ENCODE measurements around the gene BBLN. TPM values are rescaled to one million over a fixed set of nuclear protein-coding genes. Genes with fewer than 3 reads are reported as not detected.

BBLN gene
- total and polyA plus RNA-seq, 11 donors: 29.9 to 280 (median 47.3) TPM

Other genes with a start within 250 kb of the BBLN start
- gene ST6GALNAC4, start 243.2 kb upstream of the BBLN start, total RNA-seq: 10 to 100 TPM; 28.3 to 66.1 (median 42.6) TPM
- 10 to 100 TPM; 17.0 to 72.0 TPM for gene ST6GALNAC4, start 243.2 kb upstream of the BBLN start, polyA plus RNA-seq
- gene PIP5KL1, start 229.5 kb upstream of the BBLN start, total RNA-seq: under 1 TPM in 7 of 9 donors, not detected in 2; 0.33 to 0.77 (median 0.51) TPM
- gene PIP5KL1, start 229.5 kb upstream of the BBLN start, polyA plus RNA-seq: under 1 TPM; 0.12 to 0.15 TPM
- gene DPM2, start 222.4 kb upstream of the BBLN start, total RNA-seq: 10 to 100 TPM in 7 of 9 donors, 1 to 10 TPM in 2; 7.2 to 19.5 (median 11.7) TPM
- gene DPM2, start 222.4 kb upstream of the BBLN start, polyA plus RNA-seq: 10 to 100 TPM; 15.3 to 31.7 TPM
- 10 to 100 TPM in 7 of 9 donors, 1 to 10 TPM in 2; 5.4 to 45.2 (median 24.1) TPM for gene EEIG1, start 179.3 kb upstream of the BBLN start, total RNA-seq
- gene EEIG1, start 179.3 kb upstream of the BBLN start, polyA plus RNA-seq: 10 to 100 TPM in 1 of 2 donors, 1 to 10 TPM in 1; 9.2 to 10.4 TPM
- 1 to 10 TPM; 3.5 to 8.9 (median 7.2) TPM for gene NAIF1, start 92.9 kb upstream of the BBLN start, total RNA-seq
- gene NAIF1, start 92.9 kb upstream of the BBLN start, polyA plus RNA-seq: 1 to 10 TPM; 4.0 to 5.0 TPM
- 10 to 100 TPM in 3 of 9 donors, 1 to 10 TPM in 6; 3.2 to 15.1 (median 6.7) TPM for gene SLC25A25, start 92.0 kb upstream of the BBLN start, total RNA-seq
- gene SLC25A25, start 92.0 kb upstream of the BBLN start, polyA plus RNA-seq: 1 to 10 TPM; 1.7 to 8.8 TPM
- gene PTGES2, start 32.5 kb upstream of the BBLN start, total RNA-seq: 100 to 1,000 TPM; 116 to 166 (median 139) TPM
- 100 to 1,000 TPM; 143 to 179 TPM for gene PTGES2, start 32.5 kb upstream of the BBLN start, polyA plus RNA-seq
- 1 to 10 TPM in 1 of 9 donors, not detected in 8; 5.8 TPM for gene LCN2, start 10.8 kb upstream of the BBLN start, total RNA-seq
- 1 to 10 TPM in 1 of 2 donors, not detected in 1; 1.1 TPM for gene LCN2, start 10.8 kb upstream of the BBLN start, polyA plus RNA-seq
- 100 to 1,000 TPM in 1 of 9 donors, 10 to 100 TPM in 8; 42.6 to 101 (median 79.3) TPM for gene CIZ1, start 31.3 kb downstream of the BBLN start, total RNA-seq
- 10 to 100 TPM; 43.7 to 53.8 TPM for gene CIZ1, start 31.3 kb downstream of the BBLN start, polyA plus RNA-seq
- gene DNM1, start 43.1 kb downstream of the BBLN start, total RNA-seq: 10 to 100 TPM in 1 of 9 donors, 1 to 10 TPM in 8; 1.6 to 17.2 (median 3.6) TPM
- 1 to 10 TPM; 2.2 to 7.7 TPM for gene DNM1, start 43.1 kb downstream of the BBLN start, polyA plus RNA-seq
- 100 to 1,000 TPM in 1 of 9 donors, 10 to 100 TPM in 8; 68.5 to 122 (median 87.4) TPM for gene GOLGA2, start 115.7 kb downstream of the BBLN start, total RNA-seq
- 100 to 1,000 TPM in 1 of 2 donors, 10 to 100 TPM in 1; 77.7 to 144 TPM for gene GOLGA2, start 115.7 kb downstream of the BBLN start, polyA plus RNA-seq
- 10 to 100 TPM; 10.8 to 23.9 (median 18.7) TPM for gene SWI5, start 116.0 kb downstream of the BBLN start, total RNA-seq
- 10 to 100 TPM; 25.8 to 30.6 TPM for gene SWI5, start 116.0 kb downstream of the BBLN start, polyA plus RNA-seq
- 10 to 100 TPM; 12.9 to 49.7 (median 34.5) TPM for gene TRUB2, start 162.2 kb downstream of the BBLN start, total RNA-seq
- gene TRUB2, start 162.2 kb downstream of the BBLN start, polyA plus RNA-seq: 10 to 100 TPM; 25.3 to 25.6 TPM
- 10 to 100 TPM; 19.0 to 43.2 (median 29.8) TPM for gene COQ4, start 162.6 kb downstream of the BBLN start, total RNA-seq
- gene COQ4, start 162.6 kb downstream of the BBLN start, polyA plus RNA-seq: 10 to 100 TPM; 32.2 to 38.1 TPM
- 10 to 100 TPM; 10.7 to 36.1 (median 17.8) TPM for gene SLC27A4, start 180.3 kb downstream of the BBLN start, total RNA-seq
- gene SLC27A4, start 180.3 kb downstream of the BBLN start, polyA plus RNA-seq: 10 to 100 TPM; 25.9 to 48.8 TPM
- gene URM1, start 211.1 kb downstream of the BBLN start, total RNA-seq: 10 to 100 TPM; 34.4 to 55.5 (median 45.4) TPM
- 10 to 100 TPM; 30.2 to 85.6 TPM for gene URM1, start 211.1 kb downstream of the BBLN start, polyA plus RNA-seq